ENCODE results near the gene STOX2.

The STOX2 gene, protein sequence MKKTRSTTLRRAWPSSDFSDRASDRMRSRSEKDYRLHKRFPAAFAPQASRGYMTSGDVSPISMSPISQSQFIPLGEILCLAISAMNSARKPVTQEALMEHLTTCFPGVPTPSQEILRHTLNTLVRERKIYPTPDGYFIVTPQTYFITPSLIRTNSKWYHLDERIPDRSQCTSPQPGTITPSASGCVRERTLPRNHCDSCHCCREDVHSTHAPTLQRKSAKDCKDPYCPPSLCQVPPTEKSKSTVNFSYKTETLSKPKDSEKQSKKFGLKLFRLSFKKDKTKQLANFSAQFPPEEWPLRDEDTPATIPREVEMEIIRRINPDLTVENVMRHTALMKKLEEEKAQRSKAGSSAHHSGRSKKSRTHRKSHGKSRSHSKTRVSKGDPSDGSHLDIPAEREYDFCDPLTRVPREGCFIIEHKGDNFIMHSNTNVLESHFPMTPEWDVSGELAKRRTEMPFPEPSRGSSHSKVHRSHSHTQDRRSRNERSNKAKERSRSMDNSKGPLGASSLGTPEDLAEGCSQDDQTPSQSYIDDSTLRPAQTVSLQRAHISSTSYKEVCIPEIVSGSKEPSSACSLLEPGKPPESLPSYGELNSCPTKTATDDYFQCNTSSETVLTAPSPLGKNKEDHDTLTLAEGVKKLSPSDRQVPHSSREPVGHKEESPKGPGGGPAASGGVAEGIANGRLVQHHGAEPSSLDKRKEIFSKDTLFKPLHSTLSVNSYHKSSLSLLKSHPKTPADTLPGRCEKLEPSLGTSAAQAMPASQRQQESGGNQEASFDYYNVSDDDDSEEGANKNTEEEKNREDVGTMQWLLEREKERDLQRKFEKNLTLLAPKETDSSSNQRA (N-terminal part only)

DNA sequence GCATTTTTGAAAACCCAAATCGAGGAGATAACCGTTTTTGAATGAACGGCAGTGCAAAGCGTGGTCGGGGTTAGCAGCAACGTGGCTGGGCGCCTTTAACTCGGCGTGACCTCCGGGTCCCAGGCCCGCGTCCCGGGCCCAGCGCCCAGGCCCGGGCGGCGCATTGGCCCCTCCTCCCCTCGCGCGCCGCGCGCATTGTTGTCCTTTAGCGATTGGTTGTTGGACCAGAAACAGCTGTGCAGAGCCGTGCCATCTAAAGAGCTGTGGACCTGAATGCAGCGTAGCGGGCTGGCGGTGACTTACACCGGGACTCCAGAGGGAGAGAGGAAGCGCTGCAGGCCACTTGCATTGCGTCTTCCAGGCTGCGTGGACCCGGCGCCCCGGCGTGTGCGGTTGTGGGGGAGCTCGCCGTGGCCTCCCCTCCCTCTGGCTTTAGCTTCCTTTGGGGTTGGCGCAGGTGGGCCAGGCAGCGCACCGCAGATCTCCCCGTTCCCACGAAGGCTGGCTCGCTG is at the start of gene STOX2:
TSS of gene STOX2 (plus strand) at position 227 of the 512 bp plus-strand sequence. CDS start 1,484 bp downstream, outside the sequence.
- ChIA-PET POLR2A (ENCODE audit: low non-redundant PET) (no interaction called here), CTCF (no interaction called here)
- DNase-seq (ENCODE audit: low spot score): peak; percentile 50
- TF ChIP-seq CTCF (conservative IDR thresholded peaks at IDR 0.05; ENCODE audit: low read depth): no peak
- no peak within 1 kb of the TSS for H3K27ac ChIP-seq

DNA sequence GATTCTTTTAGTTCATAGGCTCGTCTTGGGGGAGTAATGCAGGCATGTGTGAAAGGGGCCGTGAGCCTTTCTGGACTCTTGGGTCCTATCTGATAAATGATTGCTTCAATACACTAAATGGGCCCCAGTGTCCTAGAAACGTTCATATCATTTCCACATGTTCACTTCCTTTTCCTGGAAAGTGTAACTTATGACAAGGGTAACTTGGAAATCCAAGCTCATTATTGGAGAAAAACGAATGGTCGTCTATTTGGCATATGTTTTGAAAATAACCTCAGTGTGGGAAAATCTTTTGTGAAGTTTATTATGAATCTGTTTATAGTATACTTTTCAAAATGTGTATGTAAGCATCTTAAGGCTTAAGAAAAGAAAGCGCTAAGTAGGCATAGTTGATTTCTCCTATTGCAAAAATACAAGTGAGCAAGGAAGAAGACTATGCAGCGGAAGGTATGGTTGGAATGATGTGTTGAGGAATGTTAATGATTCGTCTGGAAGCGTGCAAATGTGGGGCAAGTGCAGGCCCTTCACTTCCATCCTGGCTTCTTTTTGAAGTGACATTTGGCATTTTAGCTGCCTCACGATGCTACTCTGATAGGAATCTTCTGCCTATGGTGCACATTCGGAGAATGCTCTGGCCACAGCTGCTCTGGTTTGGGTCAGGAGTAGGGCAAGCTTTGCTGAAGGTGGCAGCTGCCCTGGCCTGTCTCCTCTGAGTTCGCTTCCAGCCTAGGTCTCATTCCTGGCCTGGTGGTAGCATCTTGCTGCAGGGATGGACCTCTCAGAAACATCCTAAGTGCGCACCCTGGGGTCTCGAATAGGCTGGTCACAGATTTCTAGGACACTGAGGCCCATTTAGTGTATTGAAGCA is 49.5 kb upstream of the STOX2 start:
- no peak for DNase-seq (ENCODE audit: low spot score)
- H3K27ac ChIP-seq: no peak overlapping the region
- no peak for TF ChIP-seq CTCF (conservative IDR thresholded peaks at IDR 0.05; ENCODE audit: low read depth)
- POLR2A ChIA-PET (ENCODE audit: low non-redundant PET): no interaction called here
- CTCF ChIA-PET: interaction anchor here (0.7 kb wide), 1 partner anchor 220 kb away, joined by 3 read pairs; no protein-coding TSS in a partner anchor

DNA sequence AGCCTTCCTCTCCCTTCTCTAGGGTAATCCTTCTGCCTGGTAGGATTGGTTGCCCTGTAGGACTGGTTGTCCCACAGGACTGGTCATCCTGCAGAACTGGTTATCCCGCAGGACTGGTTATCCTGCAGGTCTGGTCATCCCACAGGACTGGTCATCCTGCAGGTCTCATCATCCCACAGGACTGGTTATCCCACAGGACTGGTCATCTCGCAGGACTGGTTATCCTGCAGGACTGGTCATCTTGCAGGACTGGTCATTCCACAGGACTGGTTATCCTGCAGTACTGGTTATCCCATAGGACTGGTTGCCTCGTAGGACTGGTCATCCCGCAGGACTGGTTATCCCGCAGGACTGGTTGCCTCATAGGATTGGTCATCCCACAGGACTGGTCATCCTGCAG is 48.1 kb upstream of the STOX2 start:
- no peak for TF ChIP-seq CTCF (conservative IDR thresholded peaks at IDR 0.05; ENCODE audit: low read depth)
- H3K27ac ChIP-seq: no peak overlapping the region
- CTCF ChIA-PET: interaction anchor here (0.6 kb wide), 1 partner anchor 52 kb away, joined by 3 read pairs; no protein-coding TSS in a partner anchor

DNA sequence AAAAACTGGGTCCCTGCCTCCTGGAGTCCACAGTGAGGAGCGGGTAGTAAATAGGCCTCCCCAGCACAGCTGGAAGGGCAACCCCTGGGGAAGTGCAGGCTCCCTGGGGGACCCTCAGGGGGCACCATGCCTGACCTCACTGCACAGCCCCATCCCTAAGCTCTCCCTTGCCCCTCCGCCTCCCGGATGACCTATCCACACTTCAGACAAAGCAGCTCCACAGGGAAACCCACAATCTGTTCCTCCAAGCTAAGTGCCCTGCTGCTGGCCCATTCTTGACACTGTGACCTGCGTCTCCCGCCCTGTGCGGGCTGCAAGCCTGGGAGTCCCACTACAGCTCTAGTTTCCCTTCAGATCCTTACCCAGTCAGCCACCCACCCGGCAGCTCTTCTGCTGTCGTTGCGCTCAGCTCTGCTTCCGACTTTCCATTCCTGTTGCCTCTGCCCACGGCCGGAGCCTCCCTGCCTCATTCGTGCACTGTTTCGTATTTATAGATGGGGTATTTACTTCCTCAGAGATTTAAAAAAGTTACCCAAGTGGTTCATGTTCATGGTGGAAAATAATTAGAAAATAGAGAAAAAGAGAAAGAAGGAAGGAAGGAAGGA is 47.0 kb upstream of the STOX2 start:
- no peak overlapping the region for H3K27ac ChIP-seq
- POLR2A ChIA-PET (ENCODE audit: low non-redundant PET): no interaction called here
- no peak for TF ChIP-seq CTCF (conservative IDR thresholded peaks at IDR 0.05; ENCODE audit: low read depth)
- CTCF ChIA-PET: no interaction called here
- DNase-seq (ENCODE audit: low spot score): no peak

More for the DNA sequence above, 48.1 kb upstream of the STOX2 start:
- POLR2A ChIA-PET (ENCODE audit: low non-redundant PET): no interaction called here
- no peak for DNase-seq (ENCODE audit: low spot score)

DNA sequence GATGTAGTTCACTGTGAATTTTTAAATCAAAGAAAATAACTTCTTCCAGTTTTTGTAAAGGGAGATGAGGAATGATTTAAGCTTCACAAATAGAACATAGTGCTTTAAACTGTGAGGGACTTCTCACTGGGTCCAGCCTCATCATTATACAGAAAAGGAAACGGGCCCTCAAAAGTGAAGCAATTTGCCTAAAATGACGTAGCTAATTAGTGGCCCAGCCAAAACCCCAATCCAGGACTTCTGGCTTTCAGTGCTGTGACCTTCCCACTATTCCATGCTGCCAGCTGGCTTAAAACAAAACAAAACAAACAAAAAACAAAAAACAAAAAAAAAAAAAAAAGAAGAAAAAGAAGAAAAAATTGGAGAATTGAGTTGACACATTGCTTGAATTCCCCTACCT is 45.0 kb upstream of the STOX2 start:
- ChIA-PET CTCF (no interaction called here), POLR2A (ENCODE audit: low non-redundant PET) (no interaction called here)
- DNase-seq (ENCODE audit: low spot score): no peak
- no peak for TF ChIP-seq CTCF (conservative IDR thresholded peaks at IDR 0.05; ENCODE audit: low read depth)
- no peak overlapping the region for H3K27ac ChIP-seq

Data from RWPE1 (cell line).